ENCODE data around the gene CLSTN3. TPM values are rescaled to one million over a fixed set of nuclear protein-coding genes. Genes with fewer than 3 reads are reported as not detected.

CLSTN3 gene
- total RNA-seq, 1 experiment from 2014 or later, result 34.6 TPM

DNA sequence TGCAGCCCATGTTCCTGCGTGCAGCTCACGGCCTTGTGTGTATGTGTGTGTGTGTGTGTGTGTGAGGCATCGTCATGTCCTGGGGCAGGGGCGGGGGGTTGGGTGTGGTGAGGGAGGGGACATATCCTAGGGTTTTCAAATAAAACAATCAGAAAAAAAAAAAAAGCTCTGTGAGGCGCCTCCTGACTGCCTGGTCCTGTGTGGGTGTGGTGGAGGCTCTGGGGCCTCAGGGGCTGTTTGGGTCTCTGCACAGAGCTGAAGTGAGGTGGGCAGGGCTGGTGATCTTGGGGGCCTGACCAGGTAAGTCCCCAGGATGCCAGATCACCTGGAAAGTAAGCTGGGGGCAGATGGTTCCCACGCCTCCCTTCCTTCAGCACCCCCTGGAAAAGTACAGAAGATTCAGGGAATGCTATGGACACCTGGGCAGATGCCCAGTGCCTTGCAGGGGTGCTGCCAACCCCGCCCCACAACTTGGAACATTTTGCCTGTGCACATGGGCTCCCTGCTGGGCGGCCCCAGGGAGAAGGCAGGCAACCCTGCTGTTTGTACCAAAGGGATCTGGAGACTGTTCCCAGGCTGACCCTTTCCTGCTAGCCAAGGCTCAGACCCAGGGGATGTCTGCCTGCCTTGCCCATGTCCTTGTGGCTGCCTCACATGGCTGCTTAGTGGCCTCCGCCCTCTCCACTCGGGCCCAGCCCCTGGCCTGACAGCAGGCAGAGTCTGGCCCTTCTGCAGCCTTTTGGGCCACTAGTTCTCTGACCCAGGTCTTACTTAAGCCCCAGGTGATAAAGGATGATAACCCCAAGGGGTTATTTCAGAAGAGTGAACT lies 28.8 kb downstream of the CLSTN3 start:
- Mint-ChIP-seq H3K36me3 (ENCODE audit: insufficient read depth, unreplicated experiment) (peaks cover 14% of the 10 kb centered on the region), H3K27me3 (ENCODE audit: insufficient read depth, unreplicated experiment) (no peaks in the 10 kb centered on the region), H3K27ac (ENCODE audit: low read depth, unreplicated experiment) (no peak overlapping the region), H3K4me1 (ENCODE audit: insufficient read depth, unreplicated experiment) (peaks cover 26% of the 10 kb centered on the region), H3K9me3 (ENCODE audit: unreplicated experiment) (no peaks in the 10 kb centered on the region), H3K4me3 (ENCODE audit: unreplicated experiment) (no peak overlapping the region)
- BruUV-seq (replicated peaks), result no TSS peak
- peak; percentile 81 for DNase-seq (ENCODE audit: unreplicated experiment)
- TF ChIP-seq CTCF (IDR thresholded peaks at IDR 0.05; ENCODE audit: unreplicated experiment), result no peak
- ChIA-PET CTCF (interaction anchor here (0.6 to 9.9 kb wide), 3 partner anchors 16 to 127 kb away, joined by 3 to 106 read pairs (median 3); no protein-coding TSS in a partner anchor), POLR2A (interaction anchor here (0.6 kb wide), 1 partner anchor 31 kb away, joined by 4 read pairs; no protein-coding TSS in a partner anchor)
- intact Hi-C loops (cut with micrococcal nuclease), result no loop called here

DNA sequence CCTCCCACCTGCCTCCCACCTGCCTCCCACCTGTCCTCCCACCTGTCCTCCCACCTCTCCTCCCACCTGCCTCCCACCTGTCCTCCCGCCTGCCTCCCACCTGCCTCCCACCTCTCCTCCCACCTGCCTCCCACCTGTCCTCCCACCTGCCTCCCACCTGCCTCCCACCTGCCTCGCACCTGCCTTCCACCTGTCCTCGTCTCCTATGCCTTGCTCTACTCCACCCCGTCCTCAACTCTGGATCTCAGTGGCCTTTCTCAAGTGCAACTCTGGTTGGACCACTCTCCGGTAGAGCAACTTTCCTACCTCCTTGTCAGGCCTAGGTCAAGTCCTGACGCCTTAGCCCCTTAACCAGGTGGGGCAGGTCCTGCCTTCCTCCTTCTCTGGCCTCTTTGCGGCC lies 30.0 kb downstream of the CLSTN3 start:
- ChIA-PET CTCF (interaction anchor here (7.3 kb wide), 1 partner anchor 15 kb away, joined by 67 read pairs; no protein-coding TSS in a partner anchor), POLR2A (no interaction called here)
- peaks cover 26% of the 10 kb centered on the region for H3K4me1 Mint-ChIP-seq (ENCODE audit: insufficient read depth, unreplicated experiment)
- H3K9me3 Mint-ChIP-seq (ENCODE audit: unreplicated experiment), result no peaks in the 10 kb centered on the region
- H3K4me3 Mint-ChIP-seq (ENCODE audit: unreplicated experiment), result no peak overlapping the region
- H3K36me3 Mint-ChIP-seq (ENCODE audit: insufficient read depth, unreplicated experiment), result peaks cover 14% of the 10 kb centered on the region
- intact Hi-C loops (cut with micrococcal nuclease), result no loop called here
- no peak overlapping the region for H3K27ac Mint-ChIP-seq (ENCODE audit: low read depth, unreplicated experiment)
- no TSS peak for BruUV-seq (replicated peaks)
- DNase-seq (ENCODE audit: unreplicated experiment), result no peak
- no peaks in the 10 kb centered on the region for H3K27me3 Mint-ChIP-seq (ENCODE audit: insufficient read depth, unreplicated experiment)
- TF ChIP-seq CTCF (IDR thresholded peaks at IDR 0.05; ENCODE audit: unreplicated experiment), result no peak

- POLR2A ChIA-PET, result interaction anchor here (0.6 to 1.1 kb wide), 3 partner anchors 9 to 21 kb away, joined by 3 to 5 read pairs (median 4); no protein-coding TSS in a partner anchor
- TF ChIP-seq CTCF (IDR thresholded peaks at IDR 0.05; ENCODE audit: unreplicated experiment), result no peak
These were observed 31.2 kb downstream of the CLSTN3 start for GRCh38 chr12:7161327-7161726.

GRCh38 chr12:7161811-7162210 lies 31.6 kb downstream of the CLSTN3 start:
- H3K4me1 Mint-ChIP-seq (ENCODE audit: insufficient read depth, unreplicated experiment), result peaks cover 26% of the 10 kb centered on the region
- peaks cover 6% of the 10 kb centered on the region for H3K36me3 Mint-ChIP-seq (ENCODE audit: insufficient read depth, unreplicated experiment)
- TF ChIP-seq CTCF (IDR thresholded peaks at IDR 0.05; ENCODE audit: unreplicated experiment), result no peak
- H3K4me3 Mint-ChIP-seq (ENCODE audit: unreplicated experiment), result peak overlapping the region; percentile 7
- H3K27ac Mint-ChIP-seq (ENCODE audit: low read depth, unreplicated experiment), result peak overlapping the region; percentile 60
- peaks cover under 1% of the 10 kb centered on the region for H3K9me3 Mint-ChIP-seq (ENCODE audit: unreplicated experiment)
- CTCF ChIA-PET, result interaction anchor here (0.6 to 7.3 kb wide), 19 partner anchors 8 to 645 kb away, joined by 3 to 67 read pairs (median 4); partner anchors contain the start of genes C1RL, C1S and PEX5
- H3K27me3 Mint-ChIP-seq (ENCODE audit: insufficient read depth, unreplicated experiment), result no peaks in the 10 kb centered on the region
- no TSS peak for BruUV-seq (replicated peaks)
- DNase-seq (ENCODE audit: unreplicated experiment), result peak; percentile 84
- intact Hi-C loops (cut with micrococcal nuclease), result loop anchor here (2.0 kb wide), 1 partner anchor 27 kb away; the partner anchor contains the start of gene PEX5
- POLR2A ChIA-PET, result interaction anchor here (0.6 to 2.7 kb wide), 5 partner anchors 9 to 318 kb away, joined by 3 to 7 read pairs (median 3); no protein-coding TSS in a partner anchor

More at GRCh38 chr12:7161327-7161726, 31.2 kb downstream of the CLSTN3 start:
- BruUV-seq (replicated peaks), result no TSS peak
- CTCF ChIA-PET, result interaction anchor here (0.6 to 7.3 kb wide), 10 partner anchors 9 to 301 kb away, joined by 3 to 67 read pairs (median 8); partner anchors contain the start of genes C1S and PEX5
- intact Hi-C loops (cut with micrococcal nuclease), result no loop called here
- DNase-seq (ENCODE audit: unreplicated experiment), result no peak
- Mint-ChIP-seq H3K27me3 (ENCODE audit: insufficient read depth, unreplicated experiment) (no peaks in the 10 kb centered on the region), H3K4me3 (ENCODE audit: unreplicated experiment) (peak overlapping the region; percentile 7), H3K4me1 (ENCODE audit: insufficient read depth, unreplicated experiment) (peaks cover 26% of the 10 kb centered on the region), H3K9me3 (ENCODE audit: unreplicated experiment) (no peaks in the 10 kb centered on the region), H3K27ac (ENCODE audit: low read depth, unreplicated experiment) (peak overlapping the region; percentile 60), H3K36me3 (ENCODE audit: insufficient read depth, unreplicated experiment) (peaks cover 6% of the 10 kb centered on the region)

Measured in MCF 10A (cell line).